ENCODE results near the gene SH3BP4.
A peak's percentile ranks its signal among the peaks of the same experiment; 100 is the strongest.

The SH3BP4 gene

GRCh38 chr2:235026649-235027557, 75.1 kb downstream of the SH3BP4 start:
- Histone ChIP-seq H2BK15ac (ENCODE audit: low read depth, poor library complexity, severe bottlenecking) (no peak overlapping the region), H3K4ac (ENCODE audit: low read depth in 1 of 2, low read length in 2 of 2) (no peak overlapping the region), H2AK5ac (ENCODE audit: low read length, severe bottlenecking) (no peak overlapping the region), H2BK12ac (ENCODE audit: low read length in 2 of 2) (peak overlapping the region in 1 of 2 experiments; percentile 4), H4K91ac (ENCODE audit: low read length) (no peak overlapping the region), H3K4me1 (ENCODE audit: control insufficient read depth, insufficient read depth, low read depth, low read length) (peaks cover 80% of the 10 kb centered on the region), H3K4me3 (ENCODE audit: insufficient read depth in 1 of 2, low read depth in 1 of 2, low read length in 2 of 2) (peak overlapping the region in 1 of 2 experiments; percentile 74), H3K27ac (ENCODE audit: low read length, poor library complexity, severe bottlenecking) (peak overlapping the region; percentile 71), H2BK120ac (ENCODE audit: low read depth, low read length) (no peak overlapping the region), H3K36me3 (ENCODE audit: control insufficient read depth in 1 of 2, insufficient read depth in 2 of 2, low read depth in 1 of 2, low read length in 2 of 2) (peaks cover 7 to 58% of the 10 kb centered on the region in 2 experiments), H4K8ac (ENCODE audit: low read length) (no peak overlapping the region), H3K18ac (ENCODE audit: low read depth in 1 of 2, low read length in 2 of 2) (peak overlapping the region in 1 of 2 experiments; percentile 4), H3K4me2 (ENCODE audit: low read length, poor library complexity, severe bottlenecking) (no peak overlapping the region), H2BK5ac (ENCODE audit: low read depth, low read length, poor library complexity, severe bottlenecking) (no peak overlapping the region), H2AFZ (ENCODE audit: low read depth, low read length) (no peak overlapping the region), H3K9ac (ENCODE audit: low read length) (peak overlapping the region; percentile 86), H3K79me1 (replicated peaks; ENCODE audit: low read length, poor library complexity, severe bottlenecking) (no peaks in the 10 kb centered on the region), H3K27me3 (ENCODE audit: control insufficient read depth in 1 of 2, insufficient read depth in 1 of 2, low read length in 2 of 2) (no peaks in the 10 kb centered on the region), H3K14ac (ENCODE audit: low read length in 2 of 2) (no peak overlapping the region), H3K9me3 (ENCODE audit: control insufficient read depth, low read length) (no peaks in the 10 kb centered on the region), H3K23ac (ENCODE audit: low read length in 2 of 2) (no peak overlapping the region)
- DNase-seq: no peak
- WGBS: 91% methylated on average over 33 of the region's 33 CpGs

GRCh38 chr2:235027558-235028214, 75.9 kb downstream of the SH3BP4 start:
- H2BK15ac ChIP-seq (ENCODE audit: low read depth, poor library complexity, severe bottlenecking): no peak overlapping the region
- no peaks in the 10 kb centered on the region for H3K79me1 ChIP-seq (replicated peaks; ENCODE audit: low read length, poor library complexity, severe bottlenecking)
- no peaks in the 10 kb centered on the region for H3K27me3 ChIP-seq (ENCODE audit: control insufficient read depth in 1 of 2, insufficient read depth in 1 of 2, low read length in 2 of 2)
- DNase-seq: peak; percentile 49
- no peak overlapping the region for H2BK120ac ChIP-seq (ENCODE audit: low read depth, low read length)
- H3K14ac ChIP-seq (ENCODE audit: low read length in 2 of 2): no peak overlapping the region
- H3K4me1 ChIP-seq (ENCODE audit: control insufficient read depth, insufficient read depth, low read depth, low read length): peaks cover 79% of the 10 kb centered on the region
- H3K23ac ChIP-seq (ENCODE audit: low read length in 2 of 2): no peak overlapping the region
- H3K36me3 ChIP-seq (ENCODE audit: control insufficient read depth in 1 of 2, insufficient read depth in 2 of 2, low read depth in 1 of 2, low read length in 2 of 2): peaks cover 15 to 62% of the 10 kb centered on the region in 2 experiments
- no peak overlapping the region for H3K4me2 ChIP-seq (ENCODE audit: low read length, poor library complexity, severe bottlenecking)
- no peak overlapping the region for H2BK12ac ChIP-seq (ENCODE audit: low read length in 2 of 2)
- H4K91ac ChIP-seq (ENCODE audit: low read length): no peak overlapping the region
- H3K4me3 ChIP-seq (ENCODE audit: insufficient read depth in 1 of 2, low read depth in 1 of 2, low read length in 2 of 2): peak overlapping the region in 1 of 2 experiments; percentile 74
- H2BK5ac ChIP-seq (ENCODE audit: low read depth, low read length, poor library complexity, severe bottlenecking): peak overlapping the region; percentile 21
- H3K9ac ChIP-seq (ENCODE audit: low read length): peak overlapping the region; percentile 86
- H3K18ac ChIP-seq (ENCODE audit: low read depth in 1 of 2, low read length in 2 of 2): no peak overlapping the region
- H2AFZ ChIP-seq (ENCODE audit: low read depth, low read length): no peak overlapping the region
- WGBS: 89% methylated on average over 21 of the region's 21 CpGs
- no peak overlapping the region for H4K8ac ChIP-seq (ENCODE audit: low read length)
- H3K4ac ChIP-seq (ENCODE audit: low read depth in 1 of 2, low read length in 2 of 2): no peak overlapping the region
- peak overlapping the region; percentile 9 for H3K27ac ChIP-seq (ENCODE audit: low read length, poor library complexity, severe bottlenecking)
- no peaks in the 10 kb centered on the region for H3K9me3 ChIP-seq (ENCODE audit: control insufficient read depth, low read length)
- H2AK5ac ChIP-seq (ENCODE audit: low read length, severe bottlenecking): no peak overlapping the region

GRCh38 chr2:235028646-235029045, 76.8 kb downstream of the SH3BP4 start:
- no peak overlapping the region for H2BK120ac ChIP-seq (ENCODE audit: low read depth, low read length)
- 85% methylated on average over 4 of the region's 4 CpGs for WGBS
- H3K27ac ChIP-seq (ENCODE audit: low read length, poor library complexity, severe bottlenecking): peak overlapping the region; percentile 12
- no peak overlapping the region for H2AFZ ChIP-seq (ENCODE audit: low read depth, low read length)
- no peak overlapping the region for H2AK5ac ChIP-seq (ENCODE audit: low read length, severe bottlenecking)
- H2BK15ac ChIP-seq (ENCODE audit: low read depth, poor library complexity, severe bottlenecking): peak overlapping the region; percentile 33
- no peaks in the 10 kb centered on the region for H3K9me3 ChIP-seq (ENCODE audit: control insufficient read depth, low read length)
- no peaks in the 10 kb centered on the region for H3K79me1 ChIP-seq (replicated peaks; ENCODE audit: low read length, poor library complexity, severe bottlenecking)
- peak overlapping the region in 1 of 2 experiments; percentile 9 for H3K18ac ChIP-seq (ENCODE audit: low read depth in 1 of 2, low read length in 2 of 2)
- DNase-seq: no peak
- H3K4me1 ChIP-seq (ENCODE audit: control insufficient read depth, insufficient read depth, low read depth, low read length): peaks cover 80% of the 10 kb centered on the region
- no peak overlapping the region for H3K4ac ChIP-seq (ENCODE audit: low read depth in 1 of 2, low read length in 2 of 2)
- H3K4me2 ChIP-seq (ENCODE audit: low read length, poor library complexity, severe bottlenecking): no peak overlapping the region
- no peak overlapping the region for H3K23ac ChIP-seq (ENCODE audit: low read length in 2 of 2)
- no peak overlapping the region for H2BK5ac ChIP-seq (ENCODE audit: low read depth, low read length, poor library complexity, severe bottlenecking)
- H3K27me3 ChIP-seq (ENCODE audit: control insufficient read depth in 1 of 2, insufficient read depth in 1 of 2, low read length in 2 of 2): no peaks in the 10 kb centered on the region
- peak overlapping the region; percentile 86 for H3K9ac ChIP-seq (ENCODE audit: low read length)
- no peak overlapping the region for H3K4me3 ChIP-seq (ENCODE audit: insufficient read depth in 1 of 2, low read depth in 1 of 2, low read length in 2 of 2)
- H3K14ac ChIP-seq (ENCODE audit: low read length in 2 of 2): no peak overlapping the region
- no peak overlapping the region for H4K8ac ChIP-seq (ENCODE audit: low read length)
- H4K91ac ChIP-seq (ENCODE audit: low read length): no peak overlapping the region
- H2BK12ac ChIP-seq (ENCODE audit: low read length in 2 of 2): no peak overlapping the region
- peaks cover 21 to 68% of the 10 kb centered on the region in 2 experiments for H3K36me3 ChIP-seq (ENCODE audit: control insufficient read depth in 1 of 2, insufficient read depth in 2 of 2, low read depth in 1 of 2, low read length in 2 of 2)

GRCh38 chr2:235029054-235029453, 77.2 kb downstream of the SH3BP4 start:
- 95% methylated on average over 7 of the region's 7 CpGs for WGBS
- no peaks in the 10 kb centered on the region for H3K27me3 ChIP-seq (ENCODE audit: control insufficient read depth in 1 of 2, insufficient read depth in 1 of 2, low read length in 2 of 2)
- H3K4ac ChIP-seq (ENCODE audit: low read depth in 1 of 2, low read length in 2 of 2): no peak overlapping the region
- no peak overlapping the region for H2BK15ac ChIP-seq (ENCODE audit: low read depth, poor library complexity, severe bottlenecking)
- no peak overlapping the region for H3K9ac ChIP-seq (ENCODE audit: low read length)
- H3K4me3 ChIP-seq (ENCODE audit: insufficient read depth in 1 of 2, low read depth in 1 of 2, low read length in 2 of 2): no peak overlapping the region
- peaks cover 25 to 71% of the 10 kb centered on the region in 2 experiments for H3K36me3 ChIP-seq (ENCODE audit: control insufficient read depth in 1 of 2, insufficient read depth in 2 of 2, low read depth in 1 of 2, low read length in 2 of 2)
- no peaks in the 10 kb centered on the region for H3K79me1 ChIP-seq (replicated peaks; ENCODE audit: low read length, poor library complexity, severe bottlenecking)
- no peak overlapping the region for H2BK120ac ChIP-seq (ENCODE audit: low read depth, low read length)
- no peak overlapping the region for H4K91ac ChIP-seq (ENCODE audit: low read length)
- H3K23ac ChIP-seq (ENCODE audit: low read length in 2 of 2): no peak overlapping the region
- no peak overlapping the region for H2AK5ac ChIP-seq (ENCODE audit: low read length, severe bottlenecking)
- DNase-seq: no peak
- no peak overlapping the region for H2AFZ ChIP-seq (ENCODE audit: low read depth, low read length)
- peaks cover 80% of the 10 kb centered on the region for H3K4me1 ChIP-seq (ENCODE audit: control insufficient read depth, insufficient read depth, low read depth, low read length)
- no peak overlapping the region for H2BK12ac ChIP-seq (ENCODE audit: low read length in 2 of 2)
- no peak overlapping the region for H3K4me2 ChIP-seq (ENCODE audit: low read length, poor library complexity, severe bottlenecking)
- H3K9me3 ChIP-seq (ENCODE audit: control insufficient read depth, low read length): no peaks in the 10 kb centered on the region
- H3K27ac ChIP-seq (ENCODE audit: low read length, poor library complexity, severe bottlenecking): no peak overlapping the region
- H3K14ac ChIP-seq (ENCODE audit: low read length in 2 of 2): no peak overlapping the region
- no peak overlapping the region for H3K18ac ChIP-seq (ENCODE audit: low read depth in 1 of 2, low read length in 2 of 2)
- H2BK5ac ChIP-seq (ENCODE audit: low read depth, low read length, poor library complexity, severe bottlenecking): no peak overlapping the region
- no peak overlapping the region for H4K8ac ChIP-seq (ENCODE audit: low read length)

All from mesenchymal stem cell (in vitro differentiated cells and primary cell).